ENCODE measurements around the gene GLOD5.

GRCh38 chrX:48769230-48769629 is 7.7 kb downstream of the GLOD5 start:
- TF ChIP-seq, protein P1, sequence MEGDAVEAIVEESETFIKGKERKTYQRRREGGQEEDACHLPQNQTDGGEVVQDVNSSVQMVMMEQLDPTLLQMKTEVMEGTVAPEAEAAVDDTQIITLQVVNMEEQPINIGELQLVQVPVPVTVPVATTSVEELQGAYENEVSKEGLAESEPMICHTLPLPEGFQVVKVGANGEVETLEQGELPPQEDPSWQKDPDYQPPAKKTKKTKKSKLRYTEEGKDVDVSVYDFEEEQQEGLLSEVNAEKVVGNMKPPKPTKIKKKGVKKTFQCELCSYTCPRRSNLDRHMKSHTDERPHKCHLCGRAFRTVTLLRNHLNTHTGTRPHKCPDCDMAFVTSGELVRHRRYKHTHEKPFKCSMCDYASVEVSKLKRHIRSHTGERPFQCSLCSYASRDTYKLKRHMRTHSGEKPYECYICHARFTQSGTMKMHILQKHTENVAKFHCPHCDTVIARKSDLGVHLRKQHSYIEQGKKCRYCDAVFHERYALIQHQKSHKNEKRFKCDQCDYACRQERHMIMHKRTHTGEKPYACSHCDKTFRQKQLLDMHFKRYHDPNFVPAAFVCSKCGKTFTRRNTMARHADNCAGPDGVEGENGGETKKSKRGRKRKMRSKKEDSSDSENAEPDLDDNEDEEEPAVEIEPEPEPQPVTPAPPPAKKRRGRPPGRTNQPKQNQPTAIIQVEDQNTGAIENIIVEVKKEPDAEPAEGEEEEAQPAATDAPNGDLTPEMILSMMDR (IDR thresholded peaks at IDR 0.05; ENCODE audit: low read depth, low read length), result no peak
- TF ChIP-seq EZH2phosphoT487 (IDR thresholded peaks at IDR 0.05; ENCODE audit: low read depth), result no peak

Measured in OCI-LY3 (cell line).